Stimulated activated naive CD8-positive, alpha-beta T cell treated with anti-CD3 and anti-CD28 coated beads, Interleukin-15, Interleukin-2, amounts not matched to agents 100 U/mL and 50 U/mL, for 24 hours (primary cell): ENCODE measurements around the gene ASCL2.

ENCODE experiments used
- ATAC-seq: fragments of 150-1000 bp; cut with Tn5 transposase; one replicate; pipeline ENCODE4 v1.10.0; 2021
- DNase-seq: peaks from one replicate; pipeline ENCODE4 v3.0.0; 2021

ASCL2 gene

GRCh38 chr11:2233693-2234455, 36.5 kb downstream of the ASCL2 start:
- no peak for ATAC-seq
- no peak for DNase-seq

- DNase-seq (no peak), ATAC-seq (no peak)
Measured at GRCh38 chr11:2229713-2230297, 40.6 kb downstream of the ASCL2 start.

GRCh38 chr11:2224254-2224653, 46.1 kb downstream of the ASCL2 start:
- no peak for DNase-seq
- ATAC-seq = no peak

- no peak for ATAC-seq
- DNase-seq = no peak
Measured at GRCh38 chr11:2223153-2223794, 47.1 kb downstream of the ASCL2 start.

GRCh38 chr11:2222451-2222850, 47.9 kb downstream of the ASCL2 start:
- ATAC-seq (no peak), DNase-seq (no peak)

GRCh38 chr11:2221591-2221990, 48.8 kb downstream of the ASCL2 start:
- DNase-seq (no peak), ATAC-seq (no peak)

GRCh38 chr11:2221024-2221423, 49.4 kb downstream of the ASCL2 start:
- ATAC-seq (no peak), DNase-seq (no peak)

GRCh38 chr11:2220173-2220771, 50.1 kb downstream of the ASCL2 start:
- DNase-seq (no peak), ATAC-seq (no peak)

GRCh38 chr11:2219318-2220017, 50.9 kb downstream of the ASCL2 start:
- no peak for DNase-seq
- no peak for ATAC-seq
